AG09309 (cell line): ENCODE results near the gene C14orf132.
"Not testable (repeated sequence)": the region's sequence is repeated elsewhere in the genome, so short reads cannot be mapped to it uniquely, and the experiment has no call there.

ENCODE experiments used
- DNase-seq: peaks from one replicate; pipeline ENCODE4 v3.0.0-alpha.2; 2010; ENCODE audit warnings: low read depth
- H3K4me3 ChIP-seq: 2 replicates; pipeline ENCODE4 v1.5.1; 2011; ENCODE audit warnings: mild to moderate bottlenecking, low read depth, low read length, moderate library complexity; ENCODE audit not compliant: control insufficient read depth
- CTCF ChIP-seq: IDR thresholded peaks from 2 replicates; pipeline ENCODE4 v1.5.1; 2011; ENCODE audit warnings: mild to moderate bottlenecking, low read depth, low read length, inconsistent platforms; ENCODE audit not compliant: insufficient read depth, control insufficient read depth; ENCODE audit errors: missing control alignments

C14orf132 gene

GRCh38 chr14:96066976-96067375 is 27.8 kb downstream of the C14orf132 start:
- no peak overlapping the region for H3K4me3 ChIP-seq
- no peak for DNase-seq
- TF ChIP-seq CTCF, result no peak

GRCh38 chr14:96067985-96068930 is 29.1 kb downstream of the C14orf132 start:
- DNase-seq, result no peak
- TF ChIP-seq CTCF, result no peak
- H3K4me3 ChIP-seq, result no peak overlapping the region

GRCh38 chr14:96069421-96069820 is 30.3 kb downstream of the C14orf132 start:
- DNase-seq, result no peak
- TF ChIP-seq CTCF, result no peak
- no peak overlapping the region for H3K4me3 ChIP-seq

GRCh38 chr14:96071561-96071960 is 32.4 kb downstream of the C14orf132 start:
- DNase-seq, result no peak
- H3K4me3 ChIP-seq, result no peak overlapping the region
- no peak for TF ChIP-seq CTCF

GRCh38 chr14:96072076-96072475 is 32.9 kb downstream of the C14orf132 start:
- H3K4me3 ChIP-seq, result no peak overlapping the region
- no peak for DNase-seq
- TF ChIP-seq CTCF, result no peak

- no peak for DNase-seq
- no peak for TF ChIP-seq CTCF
These were observed 33.6 kb downstream of the C14orf132 start for GRCh38 chr14:96072746-96073145.

GRCh38 chr14:96073260-96074039 is 34.3 kb downstream of the C14orf132 start:
- not testable (repeated sequence) for DNase-seq, H3K4me3 ChIP-seq

More at GRCh38 chr14:96072746-96073145, 33.6 kb downstream of the C14orf132 start:
- no peak overlapping the region for H3K4me3 ChIP-seq
